Astrocyte (in vitro differentiated cells and primary cell): ENCODE results near the gene PCP2.

Experiments used
- CTCF ChIP-seq: IDR thresholded peaks from 2 replicates; pipeline ENCODE4 v1.5.1; 2011; ENCODE audit warnings: low read depth, mild to moderate bottlenecking, inconsistent platforms, low read length, moderate library complexity; ENCODE audit not compliant: insufficient read depth
- EZH2 ChIP-seq: IDR thresholded peaks from 2 replicates; pipeline ENCODE4 v1.6.1; 2012; ENCODE audit warnings: mild to moderate bottlenecking, low read length, inconsistent platforms; ENCODE audit not compliant: insufficient read depth

- TF ChIP-seq CTCF (no peak), EZH2 (no peak)
These were observed 45.6 kb upstream of the PCP2 start for GRCh38 chr19:7678971-7679751.
